B cell (primary cell): Measurements from ENCODE around the gene CBX3. TPM values are rescaled to one million over a fixed set of nuclear protein-coding genes. Genes with fewer than 3 reads are reported as not detected.
"Not testable (repeated sequence)": the region's sequence is repeated elsewhere in the genome, so short reads cannot be mapped to it uniquely, and the experiment has no call there.

ENCODE experiments used
- ATAC-seq: fragments of 200-7000 bp; cut with Tn5 transposase; one replicate; pipeline ENCODE4 v1.10.0; 2021; ENCODE audit warnings: low read depth, mild to moderate bottlenecking, moderate number of reproducible peaks, moderate library complexity
- CTCF ChIA-PET: fragments of 350-600 bp; sonication (Branson Sonifier 250); formaldehyde crosslinking; loops from one replicate; lab custom pipeline; 2021; ENCODE audit warnings: antibody characterized with exemption, inconsistent platforms; lab: Charles Lee
- POLR2A ChIA-PET: fragments of 350-600 bp; sonication (Branson Sonifier 250); formaldehyde crosslinking; loops from one replicate; lab custom pipeline; 2021; ENCODE audit warnings: antibody characterized with exemption; lab: Charles Lee
- DNase-seq: peaks from one replicate; pipeline ENCODE4 v3.0.0; 2013
- H2AFZ ChIP-seq: 2 replicates; pipeline ENCODE4 v1.6.1; 2012; ENCODE audit warnings: mild to moderate bottlenecking, low read depth, low read length; ENCODE audit not compliant: insufficient read depth, poor library complexity, severe bottlenecking
- H3K27ac ChIP-seq, 2 donors: 1 replicate in 1 of 2; 2 replicates in 1 of 2; pipeline ENCODE4 v1.5.1; 2012 to 2013; ENCODE audit warnings: low read length in 2 of 2, mild to moderate bottlenecking in 2 of 2, moderate library complexity in 1 of 2
- H3K27me3 ChIP-seq, 4 experiments: fragments of 200-600 bp in 1 of 4; sonication (generic) in 1 of 4; replicated peaks in 1 of 4; 1 replicate in 2 of 4; 2 replicates in 2 of 4; pipeline versions ENCODE4 v1.6.1 to v1.7.0; 2013 to 2016; ENCODE audit warnings: low read length in 3 of 4, mild to moderate bottlenecking in 2 of 4, mixed read lengths in 1 of 4, moderate library complexity in 1 of 4; ENCODE audit not compliant: insufficient read depth in 4 of 4, control insufficient read depth in 3 of 4; ENCODE audit errors: control extremely low read depth in 1 of 4
- H3K36me3 ChIP-seq, 2 experiments: replicated peaks in 1 of 2; 1 replicate in 1 of 2; 2 replicates in 1 of 2; pipeline versions ENCODE4 v1.6.1 to v1.7.1; 2013; ENCODE audit warnings: low read length in 1 of 2; ENCODE audit not compliant: insufficient read depth in 2 of 2, control insufficient read depth in 1 of 2; ENCODE audit errors: control extremely low read depth in 1 of 2, extremely low read depth in 1 of 2
- H3K4me1 ChIP-seq, 2 donors: fragments of 200-600 bp in 1 of 2; sonication (generic) in 1 of 2; 1 replicate in 1 of 2; 2 replicates in 1 of 2; pipeline versions ENCODE4 v1.5.1 to v1.6.1; 2013 to 2017; ENCODE audit warnings: low read length in 2 of 2; ENCODE audit not compliant: control insufficient read depth in 2 of 2, insufficient read depth in 2 of 2
- H3K4me2 ChIP-seq: replicated peaks from 2 replicates; pipeline ENCODE3; 2012; ENCODE audit warnings: mild to moderate bottlenecking, low read depth, low read length; ENCODE audit not compliant: poor library complexity, severe bottlenecking
- H3K4me3 ChIP-seq, 5 experiments: fragments of 200-600 bp in 1 of 5; sonication (generic) in 1 of 5; 1 replicate in 3 of 5; 2 replicates in 2 of 5; pipeline versions ENCODE4 v1.5.1 to v1.7.0; 2011 to 2016; ENCODE audit warnings: low read length in 4 of 5, mild to moderate bottlenecking in 4 of 5, low read depth in 2 of 5, control low read depth in 1 of 5, moderate library complexity in 1 of 5; ENCODE audit not compliant: insufficient read depth in 1 of 5; ENCODE audit errors: control extremely low read depth in 1 of 5, extremely low read depth in 1 of 5
- H3K79me2 ChIP-seq: fragments of 200-600 bp; sonication (generic); one replicate; pipeline ENCODE4 v1.6.0; 2016; ENCODE audit warnings: low read length; ENCODE audit not compliant: control insufficient read depth, insufficient read depth
- H3K9ac ChIP-seq: fragments of 200-600 bp; sonication (generic); 2 replicates; pipeline ENCODE4 v1.6.1; 2017; ENCODE audit warnings: mild to moderate bottlenecking, low read length, moderate library complexity
- H3K9me3 ChIP-seq, 3 donors: one replicate each; pipeline versions ENCODE4 v1.6.1 to v1.7.1; 2013; ENCODE audit warnings: low read length in 2 of 3; ENCODE audit not compliant: control insufficient read depth in 2 of 3, insufficient read depth in 1 of 3; ENCODE audit errors: control extremely low read depth in 1 of 3
- H4K20me1 ChIP-seq: 2 replicates; pipeline ENCODE4 v1.6.0; 2012; ENCODE audit warnings: mild to moderate bottlenecking, low read length; ENCODE audit not compliant: insufficient read depth, control insufficient read depth, poor library complexity, severe bottlenecking
- H3K27ac Mint-ChIP-seq: one replicate; pipeline ENCODE4 v1.8.0; 2021; ENCODE audit warnings: mixed read lengths
- H3K27me3 Mint-ChIP-seq: one replicate; pipeline ENCODE4 v1.8.0; 2021; ENCODE audit warnings: mixed read lengths
- H3K4me1 Mint-ChIP-seq: one replicate; pipeline ENCODE4 v1.8.0; 2021; ENCODE audit warnings: mixed read lengths
- H3K4me3 Mint-ChIP-seq: one replicate; pipeline ENCODE4 v1.8.0; 2021; ENCODE audit warnings: mixed read lengths
- H3K9me3 Mint-ChIP-seq: one replicate; pipeline ENCODE4 v1.8.0; 2022; ENCODE audit warnings: mixed read lengths; ENCODE audit not compliant: insufficient read depth
- CTCF ChIP-seq: fragments of 200-600 bp; IDR thresholded peaks from one replicate; pipeline ENCODE4 v1.8.0; 2022; ENCODE audit warnings: antibody characterized with exemption, mild to moderate bottlenecking
- EZH2 ChIP-seq: IDR thresholded peaks from 2 replicates; pipeline ENCODE4 v1.6.1; 2012; ENCODE audit warnings: borderline replicate concordance, low read depth, mild to moderate bottlenecking, moderate library complexity, low read length; ENCODE audit not compliant: insufficient read depth, poor library complexity, severe bottlenecking
- WGBS: methylation state at CpG from one replicate; pipeline ENCODE4 v1.1.5; 2013; ENCODE audit warnings: missing lambda C conversion rate; ENCODE audit not compliant: insufficient coverage; 5-methylcytosine and 5-hydroxymethylcytosine counted together
- intact Hi-C: fragments of 100-400 bp; cut with micrococcal nuclease; formaldehyde crosslinking; loops from one replicate; pipeline ENCODE4 v1.10.0; 2022
- polyA plus RNA-seq: library from polyadenylated mRNA; depleted of rRNA; stranded (reverse); fragments of >200 nt; gene quantifications from 2 replicates; pipeline ENCODE4 v1.2.3, GENCODE V29; 2012
- total RNA-seq, 2 donors: library from RNA; stranded (reverse); fragments of 120-200 nt in 1 of 2; gene quantifications; 1 replicate in 1 of 2; 2 replicates in 1 of 2; pipeline versions ENCODE4 v1.2.3 to v1.2.4, GENCODE V29; 2013 to 2022

Gene CBX3
- total and polyA plus RNA-seq, 2 donors (not counting 1 experiment from before 2014, with no cell fraction given) = 43.9 to 126 TPM

- WGBS = no CpG with 5 or more reads among the region's 2 CpGs
- TF ChIP-seq CTCF (no peak), EZH2 (no peak)
- CTCF ChIA-PET = interaction anchor here (0.6 to 1.4 kb wide), 7 partner anchors 9 to 209 kb away, joined by 3 to 9 read pairs (median 4); partner anchors contain the start of gene NFE2L3
- Histone ChIP-seq H3K9me3 (no peaks in the 10 kb centered on the region), H3K79me2 (no peaks in the 10 kb centered on the region), H3K4me2 (no peak overlapping the region), H3K9ac (no peak overlapping the region), H3K27me3 (no peaks in the 10 kb centered on the region), H3K4me3 (no peak overlapping the region), H3K36me3 (no peaks in the 10 kb centered on the region), H4K20me1 (no peaks in the 10 kb centered on the region), H3K27ac (no peak overlapping the region), H3K4me1 (peaks cover 21 to 26% of the 10 kb centered on the region in 2 donors), H2AFZ (no peak overlapping the region)
- POLR2A ChIA-PET = interaction anchor here (0.9 kb wide), 1 partner anchor 9 kb away, joined by 3 read pairs; the partner anchor contains the start of gene NFE2L3
- intact Hi-C loops = no loop called here
- Mint-ChIP-seq H3K27ac (no peak overlapping the region), H3K27me3 (no peaks in the 10 kb centered on the region), H3K9me3 (no peaks in the 10 kb centered on the region), H3K4me3 (no peak overlapping the region), H3K4me1 (peaks cover 32% of the 10 kb centered on the region)
- no peak for DNase-seq
- ATAC-seq = no peak
Observed at GRCh38 chr7:26160896-26161295, 40.6 kb upstream of the CBX3 start.

GRCh38 chr7:26162431-26162830 lies 39.1 kb upstream of the CBX3 start:
- no peak overlapping the region for H3K4me3 Mint-ChIP-seq
- H4K20me1 ChIP-seq = no peaks in the 10 kb centered on the region
- CTCF ChIA-PET = interaction anchor here (1.1 kb wide), 1 partner anchor 270 kb away, joined by 3 read pairs; no protein-coding TSS in a partner anchor
- POLR2A ChIA-PET = no interaction called here
- no peaks in the 10 kb centered on the region for H3K27me3 ChIP-seq
- peaks cover 8 to 18% of the 10 kb centered on the region in 2 donors for H3K4me1 ChIP-seq
- no peaks in the 10 kb centered on the region for H3K36me3 ChIP-seq
- no peak for DNase-seq
- intact Hi-C loops = no loop called here
- no peaks in the 10 kb centered on the region for H3K9me3 Mint-ChIP-seq
- H3K4me2 ChIP-seq = no peak overlapping the region
- peaks cover 23% of the 10 kb centered on the region for H3K4me1 Mint-ChIP-seq
- H3K27ac ChIP-seq = no peak overlapping the region
- no peak overlapping the region for H3K9ac ChIP-seq
- no peaks in the 10 kb centered on the region for H3K79me2 ChIP-seq
- H3K9me3 ChIP-seq = no peaks in the 10 kb centered on the region
- no peak for ATAC-seq
- no peak overlapping the region for H2AFZ ChIP-seq
- no CpG with 5 or more reads among the region's 2 CpGs for WGBS
- TF ChIP-seq CTCF (no peak), EZH2 (no peak)
- H3K27ac Mint-ChIP-seq = no peak overlapping the region
- no peaks in the 10 kb centered on the region for H3K27me3 Mint-ChIP-seq
- no peak overlapping the region for H3K4me3 ChIP-seq

- H3K27me3 Mint-ChIP-seq, intact Hi-C loops, H4K20me1 ChIP-seq, H3K4me3 Mint-ChIP-seq, DNase-seq, H3K27me3 ChIP-seq, H3K9me3 ChIP-seq, H3K79me2 ChIP-seq, ATAC-seq, H3K27ac Mint-ChIP-seq, H3K27ac ChIP-seq, H3K9me3 Mint-ChIP-seq, H2AFZ ChIP-seq, H3K4me1 ChIP-seq, H3K36me3 ChIP-seq, POLR2A ChIA-PET, H3K9ac ChIP-seq, H3K4me3 ChIP-seq, H3K4me2 ChIP-seq, CTCF ChIA-PET: not testable (repeated sequence)
- WGBS = no CpG with 5 or more reads among the region's 1 CpG
- peaks cover 13% of the 10 kb centered on the region for H3K4me1 Mint-ChIP-seq
Observed at GRCh38 chr7:26163804-26164203, 37.7 kb upstream of the CBX3 start.
